ENCODE measurements around the gene KCTD12. TPM values are rescaled to one million over a fixed set of nuclear protein-coding genes. Genes with fewer than 3 reads are reported as not detected.
A peak's percentile ranks its signal among the peaks of the same experiment; 100 is the strongest.

KCTD12 gene
- total and polyA plus RNA-seq, 5 donors, result 15.6 to 57.8 (median 41.6) TPM

DNA sequence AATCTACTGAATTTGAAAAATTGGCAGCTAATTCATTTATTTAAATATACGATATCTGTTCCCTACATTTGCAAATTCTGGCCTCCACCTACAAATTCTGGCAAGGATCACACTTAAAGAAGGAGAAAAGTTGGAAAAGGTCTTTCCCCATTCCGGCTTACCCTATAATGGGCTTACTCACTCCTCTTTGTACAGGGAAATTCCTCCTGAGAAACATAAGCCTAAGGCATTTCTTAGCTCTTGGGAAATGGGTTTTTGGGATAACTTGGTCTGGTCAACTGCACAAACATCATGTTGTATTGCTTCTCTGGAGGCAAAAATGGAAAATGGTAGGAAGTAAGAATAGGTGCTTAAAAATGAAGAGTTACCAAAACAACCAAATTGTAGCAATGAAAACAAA, 25.5 kb downstream of the KCTD12 start:
- ATAC-seq, result no peak
- H3K9me3 ChIP-seq (ENCODE audit: control insufficient read depth, low read length), result no peaks in the 10 kb centered on the region
- DNase-seq, result no peak
- WGBS, result 100% methylated on average over 2 of the region's 2 CpGs
- H3K27ac ChIP-seq (ENCODE audit: low read length), result no peak overlapping the region
- H3K4me3 ChIP-seq (ENCODE audit: low read length), result no peak overlapping the region
- no peaks in the 10 kb centered on the region for H3K27me3 ChIP-seq (ENCODE audit: control insufficient read depth, insufficient read depth)
- H3K4me1 ChIP-seq (ENCODE audit: control insufficient read depth, insufficient read depth, low read length), result no peaks in the 10 kb centered on the region
- intact Hi-C loops (cut with DNase I), result no loop called here

DNA sequence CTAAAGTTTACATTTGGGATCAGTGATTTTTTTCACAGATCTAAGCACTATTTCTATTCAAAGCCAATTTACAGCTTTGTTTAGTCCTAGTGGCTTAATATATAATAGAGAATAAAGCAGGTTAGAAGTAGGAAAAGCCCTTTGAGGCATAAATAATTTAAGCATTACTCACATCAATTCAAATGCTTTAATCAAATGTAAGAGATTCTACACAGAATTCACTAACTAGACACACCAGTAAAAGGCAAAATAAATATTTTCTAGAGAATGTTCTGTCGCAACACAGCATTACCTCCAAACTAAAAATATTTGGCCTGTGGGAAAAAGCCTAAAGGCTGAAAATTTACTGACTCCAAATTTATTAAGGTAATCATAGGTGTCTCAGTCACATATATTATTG, 31.3 kb downstream of the KCTD12 start:
- DNase-seq, result no peak
- intact Hi-C loops (cut with DNase I), result no loop called here
- Histone ChIP-seq H3K9me3 (ENCODE audit: control insufficient read depth, low read length) (no peaks in the 10 kb centered on the region), H3K4me3 (ENCODE audit: low read length) (no peak overlapping the region), H3K4me1 (ENCODE audit: control insufficient read depth, insufficient read depth, low read length) (peaks cover 2% of the 10 kb centered on the region), H3K27me3 (ENCODE audit: control insufficient read depth, insufficient read depth) (no peaks in the 10 kb centered on the region), H3K27ac (ENCODE audit: low read length) (no peak overlapping the region)
- ATAC-seq, result no peak
- WGBS, result 90% methylated on average over 1 of the region's 1 CpG

DNA sequence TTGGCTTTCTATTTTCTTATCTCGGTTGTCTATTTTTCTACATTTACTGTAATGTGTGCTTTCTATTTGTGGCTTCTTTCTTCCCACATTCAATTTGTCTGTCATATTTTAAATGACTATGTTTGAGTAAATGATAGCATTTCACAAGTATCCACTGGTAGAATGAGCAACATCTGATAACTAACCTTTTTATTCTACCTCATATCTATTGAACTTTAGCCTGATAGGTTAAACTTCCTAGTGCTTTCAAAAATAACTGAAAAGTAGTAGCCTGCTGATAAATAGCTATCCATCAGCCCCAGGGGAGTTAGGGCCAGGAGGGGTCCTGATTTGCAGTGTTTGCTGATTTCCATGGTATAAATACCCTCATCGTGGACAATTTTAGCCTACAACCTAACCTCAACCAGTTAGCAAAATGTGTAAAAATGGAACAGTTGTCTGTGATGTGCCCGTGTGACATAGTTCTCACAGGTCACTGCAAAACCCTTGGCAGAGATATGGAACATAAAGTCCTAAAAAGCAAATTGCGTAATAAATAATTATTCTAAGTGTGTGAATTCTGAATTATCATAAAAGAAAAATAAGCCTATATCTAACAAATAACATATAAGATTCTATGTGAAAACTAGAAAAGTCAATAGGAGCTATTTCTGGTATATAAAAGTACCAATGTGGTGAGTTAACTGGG, 32.1 kb downstream of the KCTD12 start:
- Histone ChIP-seq H3K9me3 (ENCODE audit: control insufficient read depth, low read length) (no peaks in the 10 kb centered on the region), H3K4me1 (ENCODE audit: control insufficient read depth, insufficient read depth, low read length) (peaks cover 2% of the 10 kb centered on the region), H3K27me3 (ENCODE audit: control insufficient read depth, insufficient read depth) (no peaks in the 10 kb centered on the region), H3K27ac (ENCODE audit: low read length) (no peak overlapping the region), H3K4me3 (ENCODE audit: low read length) (no peak overlapping the region)
- ATAC-seq (no peak), DNase-seq (no peak)
- intact Hi-C loops (cut with DNase I), result no loop called here
- WGBS, result 59% methylated on average over 4 of the region's 4 CpGs

DNA sequence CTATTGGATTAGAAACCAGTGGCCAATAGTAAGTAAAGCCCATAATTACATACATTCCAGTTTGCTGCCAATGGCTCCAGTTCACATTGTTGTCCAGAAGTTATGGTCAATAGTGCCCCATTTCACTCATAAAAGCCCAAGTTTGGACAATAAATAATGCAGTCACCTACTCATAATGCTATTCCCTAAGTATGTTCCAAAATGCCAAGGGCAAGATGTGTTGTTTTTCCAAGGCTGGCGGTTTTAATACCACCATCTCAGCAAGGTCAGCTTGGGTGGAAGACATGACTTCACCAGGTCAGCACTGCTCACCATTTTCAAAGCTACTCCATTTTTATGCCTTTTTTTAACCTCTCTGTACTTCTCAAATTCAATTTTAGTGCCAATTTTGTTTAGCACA, 32.7 kb downstream of the KCTD12 start:
- DNase-seq (no peak), ATAC-seq (no peak)
- 89% methylated on average over 1 of the region's 1 CpG for WGBS
- no peak overlapping the region for H3K4me3 ChIP-seq (ENCODE audit: low read length)
- no peaks in the 10 kb centered on the region for H3K27me3 ChIP-seq (ENCODE audit: control insufficient read depth, insufficient read depth)
- no peak overlapping the region for H3K27ac ChIP-seq (ENCODE audit: low read length)
- H3K9me3 ChIP-seq (ENCODE audit: control insufficient read depth, low read length), result no peaks in the 10 kb centered on the region
- intact Hi-C loops (cut with DNase I), result no loop called here
- peaks cover 2% of the 10 kb centered on the region for H3K4me1 ChIP-seq (ENCODE audit: control insufficient read depth, insufficient read depth, low read length)

GRCh38 chr13:76852986-76853385, 33.2 kb downstream of the KCTD12 start:
- DNase-seq (no peak), ATAC-seq (no peak)
- no peak overlapping the region for H3K27ac ChIP-seq (ENCODE audit: low read length)
- WGBS, result 81% methylated on average over 2 of the region's 2 CpGs
- H3K4me1 ChIP-seq (ENCODE audit: control insufficient read depth, insufficient read depth, low read length), result peaks cover 2% of the 10 kb centered on the region
- H3K9me3 ChIP-seq (ENCODE audit: control insufficient read depth, low read length), result no peaks in the 10 kb centered on the region
- intact Hi-C loops (cut with DNase I), result no loop called here
- H3K27me3 ChIP-seq (ENCODE audit: control insufficient read depth, insufficient read depth), result no peaks in the 10 kb centered on the region
- no peak overlapping the region for H3K4me3 ChIP-seq (ENCODE audit: low read length)

DNA sequence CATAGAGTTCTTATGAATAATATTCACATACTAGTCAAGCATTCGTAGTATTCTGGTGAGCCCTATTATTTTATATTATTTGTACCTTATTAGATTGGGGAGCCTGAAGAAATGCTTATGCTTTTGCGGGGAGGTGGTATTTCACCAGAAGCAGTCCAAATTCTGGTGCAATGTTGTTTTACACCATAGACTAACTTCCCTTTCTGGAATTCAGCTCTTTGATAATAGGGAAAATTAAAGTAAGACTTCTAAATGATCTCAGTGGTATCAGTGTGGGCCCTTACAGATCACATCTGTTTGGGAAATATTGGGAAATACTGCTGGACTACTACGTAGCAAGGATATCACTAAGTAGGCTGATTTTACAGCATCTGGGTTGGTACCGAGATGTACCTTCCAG, 34.2 kb downstream of the KCTD12 start:
- Histone ChIP-seq H3K4me3 (ENCODE audit: low read length) (no peak overlapping the region), H3K9me3 (ENCODE audit: control insufficient read depth, low read length) (no peaks in the 10 kb centered on the region), H3K27ac (ENCODE audit: low read length) (no peak overlapping the region), H3K27me3 (ENCODE audit: control insufficient read depth, insufficient read depth) (no peaks in the 10 kb centered on the region), H3K4me1 (ENCODE audit: control insufficient read depth, insufficient read depth, low read length) (peaks cover 2% of the 10 kb centered on the region)
- intact Hi-C loops (cut with DNase I), result no loop called here
- ATAC-seq, result no peak
- no peak for DNase-seq
- 96% methylated on average over 4 of the region's 4 CpGs for WGBS

DNA sequence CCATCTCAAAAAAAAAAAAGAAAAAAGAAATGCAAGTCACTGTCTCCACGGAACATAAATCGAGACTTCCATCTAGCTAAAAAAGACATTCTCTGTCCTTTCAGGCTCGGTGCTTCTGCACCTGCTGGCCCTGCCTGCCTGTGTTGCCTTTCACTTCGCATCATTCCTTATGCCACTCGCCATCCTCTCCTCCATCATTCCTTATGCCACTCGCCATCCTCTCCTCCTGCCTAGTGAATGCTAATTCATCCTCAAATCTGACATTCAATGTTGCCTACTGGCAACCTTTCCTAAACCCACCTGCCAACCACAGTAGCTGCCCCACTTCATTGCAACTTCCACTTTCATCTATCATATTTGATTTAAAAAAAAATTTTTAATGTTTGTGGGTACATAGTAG, 36.7 kb downstream of the KCTD12 start:
- DNase-seq (no peak), ATAC-seq (no peak)
- Histone ChIP-seq H3K4me1 (ENCODE audit: control insufficient read depth, insufficient read depth, low read length) (peaks cover 2% of the 10 kb centered on the region), H3K27me3 (ENCODE audit: control insufficient read depth, insufficient read depth) (no peaks in the 10 kb centered on the region), H3K27ac (ENCODE audit: low read length) (no peak overlapping the region), H3K4me3 (ENCODE audit: low read length) (no peak overlapping the region), H3K9me3 (ENCODE audit: control insufficient read depth, low read length) (no peaks in the 10 kb centered on the region)
- intact Hi-C loops (cut with DNase I), result no loop called here
- WGBS, result 97% methylated on average over 6 of the region's 6 CpGs

DNA sequence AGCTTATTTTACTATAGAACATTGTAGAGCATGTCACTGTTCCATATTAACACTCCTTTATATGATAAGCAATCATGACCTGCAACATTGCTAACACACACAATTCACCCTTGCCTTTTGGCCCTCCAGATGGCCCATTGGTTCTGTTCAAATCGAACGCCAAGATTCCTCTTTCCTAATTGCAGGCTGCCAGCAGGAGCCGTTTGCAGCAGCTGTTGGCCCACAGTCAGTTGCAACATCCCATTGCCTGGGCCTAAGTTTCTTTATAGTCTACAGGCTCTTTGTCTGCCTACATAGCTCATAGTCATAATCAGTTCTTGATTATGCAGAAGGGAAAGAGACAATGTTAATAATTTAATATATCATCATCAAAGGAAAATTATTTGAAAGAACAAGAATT, 37.6 kb downstream of the KCTD12 start:
- H3K9me3 ChIP-seq (ENCODE audit: control insufficient read depth, low read length), result no peaks in the 10 kb centered on the region
- ATAC-seq (peak; percentile 38 to 55), DNase-seq (peak; percentile 56 to 66 (median 66))
- intact Hi-C loops (cut with DNase I), result no loop called here
- H3K4me3 ChIP-seq (ENCODE audit: low read length), result no peak overlapping the region
- 38% methylated on average over 3 of the region's 3 CpGs for WGBS
- no peaks in the 10 kb centered on the region for H3K27me3 ChIP-seq (ENCODE audit: control insufficient read depth, insufficient read depth)
- no peaks in the 10 kb centered on the region for H3K4me1 ChIP-seq (ENCODE audit: control insufficient read depth, insufficient read depth, low read length)
- no peak overlapping the region for H3K27ac ChIP-seq (ENCODE audit: low read length)

GRCh38 chr13:76846363-76846762, 39.8 kb downstream of the KCTD12 start:
- Histone ChIP-seq H3K27ac (ENCODE audit: low read length) (no peak overlapping the region), H3K27me3 (ENCODE audit: control insufficient read depth, insufficient read depth) (no peaks in the 10 kb centered on the region), H3K4me1 (ENCODE audit: control insufficient read depth, insufficient read depth, low read length) (no peaks in the 10 kb centered on the region), H3K4me3 (ENCODE audit: low read length) (no peak overlapping the region), H3K9me3 (ENCODE audit: control insufficient read depth, low read length) (no peaks in the 10 kb centered on the region)
- no peak for DNase-seq
- intact Hi-C loops (cut with DNase I), result no loop called here
- no peak for ATAC-seq
- 70% methylated on average over 4 of the region's 4 CpGs for WGBS

GRCh38 chr13:76845865-76846264, 40.3 kb downstream of the KCTD12 start:
- DNase-seq, result no peak
- no peak for ATAC-seq
- no peaks in the 10 kb centered on the region for H3K27me3 ChIP-seq (ENCODE audit: control insufficient read depth, insufficient read depth)
- H3K4me1 ChIP-seq (ENCODE audit: control insufficient read depth, insufficient read depth, low read length), result no peaks in the 10 kb centered on the region
- WGBS, result 29% methylated on average over 2 of the region's 2 CpGs
- no peak overlapping the region for H3K4me3 ChIP-seq (ENCODE audit: low read length)
- no peak overlapping the region for H3K27ac ChIP-seq (ENCODE audit: low read length)
- H3K9me3 ChIP-seq (ENCODE audit: control insufficient read depth, low read length), result no peaks in the 10 kb centered on the region
- intact Hi-C loops (cut with DNase I), result no loop called here

- WGBS, result 97% methylated on average over 3 of the region's 3 CpGs
- H3K9me3 ChIP-seq (ENCODE audit: control insufficient read depth, low read length), result no peaks in the 10 kb centered on the region
- intact Hi-C loops (cut with DNase I), result no loop called here
Observed at GRCh38 chr13:76845367-76845766, 40.8 kb downstream of the KCTD12 start.

DNA sequence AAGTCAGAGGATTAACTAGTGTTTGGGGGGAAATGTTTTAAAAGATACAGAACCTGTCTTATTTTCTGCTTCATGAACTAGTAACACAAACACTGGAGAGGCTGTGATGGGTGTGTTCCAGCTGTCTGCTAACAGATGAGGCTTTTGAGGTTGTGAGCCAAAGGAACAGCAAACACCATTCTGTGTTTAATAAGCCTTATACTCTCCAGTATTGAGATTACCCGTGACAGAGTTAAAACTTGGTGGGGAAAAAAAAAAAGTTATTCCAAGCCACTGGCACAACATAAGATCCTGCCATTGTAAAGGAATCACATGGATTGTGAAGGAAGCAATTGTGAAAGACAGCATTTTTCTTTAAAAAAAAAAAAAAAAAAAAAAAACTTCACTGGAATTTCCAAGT, 48.4 kb downstream of the KCTD12 start:
- no peaks in the 10 kb centered on the region for H3K27me3 ChIP-seq (ENCODE audit: control insufficient read depth, insufficient read depth)
- H3K4me3 ChIP-seq (ENCODE audit: low read length), result no peak overlapping the region
- whole genome bisulfite sequencing, result 41% methylated on average over 1 of the region's 1 CpG
- no peak overlapping the region for H3K27ac ChIP-seq (ENCODE audit: low read length)
- ATAC-seq, result no peak
- H3K9me3 ChIP-seq (ENCODE audit: control insufficient read depth, low read length), result no peaks in the 10 kb centered on the region
- H3K4me1 ChIP-seq (ENCODE audit: control insufficient read depth, insufficient read depth, low read length), result no peaks in the 10 kb centered on the region
- intact Hi-C loops (cut with DNase I), result no loop called here
- no peak for DNase-seq

More at GRCh38 chr13:76845367-76845766, 40.8 kb downstream of the KCTD12 start:
- Histone ChIP-seq H3K27ac (ENCODE audit: low read length) (no peak overlapping the region), H3K27me3 (ENCODE audit: control insufficient read depth, insufficient read depth) (no peaks in the 10 kb centered on the region), H3K4me1 (ENCODE audit: control insufficient read depth, insufficient read depth, low read length) (no peaks in the 10 kb centered on the region), H3K4me3 (ENCODE audit: low read length) (no peak overlapping the region)
- DNase-seq (no peak), ATAC-seq (no peak)
